CD4-positive, alpha-beta T cell treated with Interferon alpha-2 for 1 hour (primary cell): ENCODE data around the gene ARCN1.
"Not testable (repeated sequence)": the region's sequence is repeated elsewhere in the genome, so short reads cannot be mapped to it uniquely, and the experiment has no call there.

ENCODE experiments used
- DNase-seq, 2 donors: peaks; one replicate each; pipeline ENCODE4 v3.0.0-alpha.2; 2020 to 2022

The ARCN1 gene

DNA sequence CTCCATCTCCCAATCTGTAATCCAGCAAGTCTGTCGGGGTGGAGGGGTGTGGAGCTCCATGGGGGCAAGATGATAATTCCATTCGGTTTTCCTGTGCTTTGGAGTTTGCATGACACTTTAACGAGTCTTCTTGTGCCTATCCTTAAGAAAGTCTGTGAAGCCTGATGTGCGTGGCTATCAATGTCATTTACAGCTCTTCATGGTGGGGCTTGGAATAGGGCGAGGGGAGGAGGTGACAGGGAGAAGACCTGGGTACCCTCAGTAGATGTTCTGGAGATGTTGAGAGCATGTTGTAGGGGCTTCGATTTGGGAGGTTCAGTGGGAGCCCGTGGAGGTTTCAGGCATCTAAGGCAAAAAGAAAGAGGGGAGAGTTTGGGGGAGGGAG, 34.6 kb downstream of the ARCN1 start:
- DNase-seq: no peak

DNA sequence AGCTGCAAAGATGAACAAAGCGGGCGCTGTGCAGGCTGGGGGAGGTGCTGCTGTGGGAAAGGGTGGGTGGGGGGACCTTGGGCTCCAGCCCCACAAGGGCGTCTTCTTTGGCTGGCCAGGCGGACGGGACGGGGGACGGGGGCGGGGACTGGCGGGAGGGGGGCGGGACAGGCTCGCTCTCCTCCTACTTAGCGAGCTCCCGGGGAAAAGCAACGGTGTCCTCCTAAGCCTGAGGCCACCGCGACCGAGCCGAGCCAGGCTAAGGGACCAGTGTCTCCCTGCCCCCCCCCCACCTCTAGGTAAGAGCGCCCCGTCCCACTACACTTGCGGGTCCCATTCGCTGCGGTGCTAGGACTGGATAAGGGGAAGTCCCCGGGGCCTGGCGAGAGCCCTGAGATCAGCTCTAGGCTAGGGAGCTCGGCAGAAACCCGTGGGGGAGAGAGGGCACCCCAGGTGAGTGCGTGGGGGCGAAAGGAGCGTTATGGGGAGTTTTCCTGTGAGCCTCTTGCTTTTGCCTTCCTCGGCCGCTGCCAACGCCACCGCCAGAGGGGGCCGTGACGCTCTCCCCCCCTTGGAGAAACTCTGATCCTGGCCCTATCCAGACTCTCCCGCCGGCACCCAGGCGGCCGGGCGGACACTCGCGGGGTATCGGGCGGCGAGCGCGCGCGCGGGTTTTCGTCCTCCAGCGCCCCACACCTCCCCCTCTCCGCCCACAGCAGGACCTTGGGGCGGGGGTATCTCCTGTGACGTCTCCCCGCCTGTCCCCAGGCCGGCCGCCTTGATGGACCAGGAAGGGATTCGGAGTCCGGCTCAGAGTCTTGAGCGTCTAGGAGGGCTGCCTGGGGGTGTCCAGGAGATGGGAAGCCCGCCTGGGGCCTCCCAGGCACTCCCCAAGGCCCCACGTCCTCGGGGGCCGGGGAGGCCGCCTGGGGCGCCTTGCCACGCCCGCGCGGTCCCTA, 35.5 kb downstream of the ARCN1 start, which contains the start of gene PHLDB1:
Gene PHLDB1 (plus strand): TSS at position 215 of the 959 bp plus-strand sequence. CDS start 6,222 bp downstream, outside the sequence.
- peak; percentile 25 to 55 for DNase-seq

DNA sequence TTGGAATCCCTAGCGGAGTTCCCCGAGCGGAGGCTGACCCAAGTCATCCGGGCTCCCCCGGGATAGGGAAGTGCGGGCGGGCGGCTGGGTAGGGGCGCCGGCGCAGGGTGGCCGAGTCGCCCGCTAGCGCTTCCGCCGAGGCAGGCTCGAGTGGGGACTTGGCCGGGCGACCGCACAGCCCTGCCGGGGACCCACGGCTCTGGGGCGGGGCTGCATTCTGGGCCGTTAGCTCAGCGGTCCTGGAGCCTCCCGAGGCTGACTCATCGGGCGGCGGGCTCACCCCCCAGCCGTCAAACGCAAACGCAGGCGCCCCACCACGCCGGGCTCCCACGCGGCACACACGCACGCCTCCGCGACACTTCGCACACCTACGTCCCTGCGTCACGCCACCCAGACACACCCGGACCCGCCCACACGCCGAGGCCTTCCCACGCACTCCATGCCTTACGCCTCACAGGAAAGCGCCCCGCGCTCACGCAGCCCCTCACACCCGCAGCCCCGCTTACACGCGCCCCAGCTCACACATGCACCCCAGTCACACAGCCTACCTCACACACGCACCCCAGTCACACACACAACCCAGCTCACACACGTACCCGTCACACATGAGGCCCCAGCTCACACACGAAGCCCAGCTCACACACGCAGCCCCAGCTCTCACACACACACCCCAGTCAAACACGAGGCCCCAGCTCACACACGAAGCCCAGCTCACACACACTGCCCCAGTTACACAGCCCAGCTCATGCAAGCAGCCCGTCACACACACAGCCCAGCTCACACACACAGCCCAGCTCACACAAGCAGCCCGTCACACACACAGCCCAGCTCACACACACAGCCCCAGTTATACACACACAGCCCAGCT, 36.4 kb downstream of the ARCN1 start:
- DNase-seq: peak; percentile 84 to 86

DNA sequence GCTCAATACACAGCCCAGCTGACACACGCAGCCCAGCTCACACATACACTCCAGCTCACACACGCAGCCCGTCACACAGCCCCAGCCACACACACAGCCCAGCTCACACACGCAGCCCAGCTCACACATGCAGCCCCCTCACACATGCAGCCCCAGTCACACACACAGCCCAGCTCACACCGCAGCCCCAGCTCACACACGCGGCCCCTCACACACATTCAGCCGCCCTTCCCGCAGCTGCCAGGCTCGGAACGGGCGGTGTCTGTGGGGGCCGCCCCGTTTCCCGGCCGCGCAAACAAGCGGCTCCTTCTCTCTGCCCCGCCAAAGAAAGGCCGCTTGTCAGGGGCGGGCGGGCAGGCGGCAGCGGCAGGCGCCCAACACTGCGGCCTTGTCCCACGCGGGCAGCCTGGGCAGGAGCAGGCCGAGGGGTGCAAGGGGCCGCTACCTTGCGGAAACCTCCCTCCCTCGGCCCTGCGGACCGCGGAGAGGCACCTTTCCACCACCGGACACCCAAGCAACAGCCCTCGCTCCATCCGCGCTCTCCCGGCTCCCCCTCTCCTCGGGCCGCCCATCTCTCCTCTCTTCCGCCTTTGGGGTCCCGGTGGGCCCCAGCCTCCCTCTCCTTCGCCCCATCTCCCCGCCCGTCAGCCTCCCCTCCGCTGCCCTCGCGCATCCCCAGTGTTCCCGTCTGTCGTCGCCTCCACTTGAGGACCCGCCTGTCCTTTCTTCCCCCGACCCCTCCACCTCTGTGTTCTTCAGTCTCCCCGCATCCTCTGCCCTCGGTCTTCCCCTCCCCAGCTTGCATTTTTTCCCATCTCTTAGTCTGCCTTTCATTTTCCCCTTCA, 37.4 kb downstream of the ARCN1 start:
- DNase-seq: peak in 1 of 2 donors; percentile 43

DNA sequence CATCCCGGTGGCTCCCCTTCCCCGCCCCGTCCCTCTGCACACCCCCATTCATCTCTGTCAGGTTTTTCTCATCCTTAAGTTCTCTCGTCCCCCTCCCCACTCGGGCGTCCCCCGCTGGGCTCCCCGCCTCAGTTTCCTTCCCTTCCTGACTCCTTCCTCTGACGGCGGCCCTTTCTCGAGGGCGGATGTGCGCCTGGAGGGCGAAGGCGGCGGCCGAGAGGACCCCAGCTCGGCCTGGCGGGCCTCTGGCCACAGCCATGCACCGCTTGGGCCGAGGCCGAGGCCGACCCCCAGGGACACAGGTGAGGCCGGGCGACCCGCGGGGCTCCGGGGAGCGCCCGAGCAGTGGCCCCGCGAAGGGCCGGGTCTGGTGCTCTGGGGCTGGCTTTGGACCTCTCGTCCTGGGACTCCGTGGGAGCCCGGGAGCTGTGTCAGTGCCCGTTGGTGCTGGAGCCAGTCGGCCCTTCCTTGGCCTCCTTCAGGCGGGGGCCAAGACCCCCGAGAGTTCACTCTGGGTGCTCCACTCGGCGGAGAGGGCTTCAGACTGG, 38.1 kb downstream of the ARCN1 start:
- no peak for DNase-seq

DNA sequence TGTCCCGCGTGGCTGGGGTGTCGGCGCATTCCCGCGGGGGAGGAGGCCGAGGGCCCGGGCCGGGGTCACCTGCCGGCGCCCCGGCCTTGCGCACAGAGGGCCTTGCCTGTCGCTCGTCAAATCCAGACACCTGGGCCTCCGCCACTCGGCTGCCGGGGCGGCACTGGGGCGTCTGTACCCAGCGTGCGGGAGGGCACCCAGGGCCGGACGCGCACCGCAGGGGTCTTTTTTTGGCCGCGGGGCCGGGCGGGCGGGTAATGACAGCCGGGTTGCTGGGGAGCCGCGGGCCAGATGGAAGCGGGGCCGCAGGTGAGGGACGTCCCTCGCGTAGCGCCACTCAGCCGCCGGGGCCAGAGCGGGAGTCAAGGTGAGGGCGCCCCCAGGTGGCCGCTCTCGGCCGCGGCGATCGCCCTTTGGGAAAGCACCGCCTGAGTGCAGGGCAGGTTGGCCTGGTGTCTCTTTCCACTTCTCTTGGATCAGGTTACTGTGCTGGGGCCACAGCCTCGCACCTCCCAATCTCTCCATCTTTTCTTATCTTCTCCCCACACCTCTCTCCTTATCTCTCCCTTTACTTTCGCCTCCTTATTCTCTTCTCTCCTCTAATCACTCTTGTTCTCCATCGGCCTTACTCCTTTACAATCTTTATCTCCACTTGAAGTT, 38.7 kb downstream of the ARCN1 start:
- peak; percentile 79 to 89 for DNase-seq

DNA sequence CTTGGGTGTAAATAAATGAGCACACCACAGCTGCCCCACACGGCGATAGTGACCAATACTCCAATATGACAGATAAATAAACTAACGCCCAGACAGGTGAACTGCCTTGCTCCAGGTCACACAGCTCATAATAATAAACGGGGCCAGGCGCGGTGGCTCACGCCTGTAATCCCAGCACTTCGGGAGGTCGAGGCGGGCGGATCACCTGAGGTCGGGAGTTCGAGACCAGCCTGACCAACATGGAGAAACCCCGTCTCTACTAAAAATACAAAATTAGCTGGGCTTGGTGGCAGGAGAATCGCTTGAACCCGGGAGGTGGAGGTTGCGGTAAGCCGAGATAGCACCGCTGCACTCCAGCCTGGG, 39.2 kb downstream of the ARCN1 start:
- not testable (repeated sequence) for DNase-seq

DNA sequence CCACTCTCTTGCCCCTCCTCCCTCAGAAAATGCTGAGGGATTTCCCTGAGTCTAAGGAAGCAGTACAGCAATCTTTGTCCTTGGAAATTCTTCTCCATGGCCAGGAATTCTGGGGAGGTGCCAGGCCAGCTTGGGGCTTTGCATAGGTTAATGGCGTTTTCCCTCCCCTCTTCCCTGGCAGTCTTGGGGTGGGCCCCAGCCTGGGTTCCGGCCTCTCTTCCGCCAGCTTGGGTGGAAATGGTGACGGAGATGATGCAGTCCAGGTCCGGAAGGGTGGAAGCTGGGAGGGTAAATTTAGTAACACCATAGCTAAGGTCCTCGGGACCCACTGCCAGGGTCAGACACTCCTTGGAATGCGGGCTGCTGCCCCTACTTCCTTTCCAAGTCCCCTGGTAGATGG, 40.2 kb downstream of the ARCN1 start:
- no peak for DNase-seq

DNA sequence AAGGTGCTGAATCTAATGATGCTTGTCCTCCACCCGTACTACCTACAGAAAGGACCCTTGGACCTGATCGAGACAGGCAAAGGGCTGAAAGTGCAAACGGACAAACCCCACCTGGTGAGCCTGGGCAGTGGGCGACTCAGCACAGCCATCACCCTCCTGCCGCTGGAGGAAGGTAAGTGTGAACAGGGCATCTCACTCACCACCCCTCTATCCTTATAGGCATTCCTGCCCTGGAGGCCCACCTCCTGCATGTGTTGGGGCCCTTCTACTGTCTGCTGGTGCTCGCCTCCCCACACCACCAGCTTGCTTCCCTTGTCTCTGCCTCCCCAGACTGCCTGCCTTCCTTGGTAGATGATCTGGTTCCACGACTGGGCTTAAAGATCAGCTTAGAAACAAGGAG, 42.3 kb downstream of the ARCN1 start:
- no peak for DNase-seq

DNA sequence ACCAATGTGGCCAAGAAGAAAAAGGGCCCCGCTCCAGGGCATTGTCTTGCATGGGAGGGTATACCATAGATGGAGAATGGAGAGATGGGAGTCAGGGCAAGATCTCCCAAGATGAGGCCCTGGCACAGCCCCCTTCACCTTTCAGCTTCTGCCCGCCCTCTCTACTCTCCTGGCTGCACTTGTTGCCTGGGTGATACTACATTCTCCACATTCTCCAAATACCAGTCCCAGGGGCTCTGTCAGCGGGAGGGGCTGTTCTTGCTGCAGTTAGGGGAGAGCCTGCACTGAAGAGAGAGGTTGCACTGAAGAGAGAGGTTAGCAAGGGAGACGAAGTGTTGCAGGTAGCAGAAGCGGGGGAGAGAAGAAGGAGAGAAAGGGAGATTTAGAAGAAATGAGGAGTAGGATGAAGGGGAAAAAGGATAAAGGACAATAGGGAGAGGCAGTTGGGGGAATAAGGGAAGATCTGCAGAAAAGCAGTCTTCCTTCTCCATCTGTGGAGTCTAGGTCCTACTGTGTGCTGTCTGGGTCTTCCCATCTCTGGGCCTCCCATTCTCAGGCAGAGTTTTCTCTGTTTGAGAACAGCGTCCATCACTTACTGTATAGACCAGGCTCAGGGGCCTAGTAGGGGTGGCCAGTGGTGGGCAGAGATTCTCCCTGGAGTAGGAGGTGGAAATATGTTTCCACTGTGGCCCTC, 43.2 kb downstream of the ARCN1 start:
- no peak for DNase-seq

DNA sequence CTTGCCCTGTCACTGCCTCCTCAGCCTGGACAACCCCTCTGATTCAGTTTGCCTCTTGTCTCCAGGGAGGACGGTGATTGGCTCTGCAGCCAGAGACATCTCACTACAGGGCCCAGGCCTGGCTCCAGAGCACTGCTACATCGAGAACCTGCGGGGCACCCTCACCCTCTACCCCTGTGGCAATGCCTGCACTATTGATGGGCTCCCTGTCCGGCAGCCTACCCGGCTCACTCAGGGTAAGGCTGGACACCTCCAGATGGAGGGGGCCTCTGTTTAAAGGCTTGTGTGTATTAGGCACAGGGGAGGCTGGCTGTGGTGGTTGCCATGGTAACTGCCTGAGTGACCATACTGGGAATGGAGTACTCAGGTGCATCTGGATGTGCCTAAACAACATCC, 43.8 kb downstream of the ARCN1 start:
- no peak for DNase-seq

DNA sequence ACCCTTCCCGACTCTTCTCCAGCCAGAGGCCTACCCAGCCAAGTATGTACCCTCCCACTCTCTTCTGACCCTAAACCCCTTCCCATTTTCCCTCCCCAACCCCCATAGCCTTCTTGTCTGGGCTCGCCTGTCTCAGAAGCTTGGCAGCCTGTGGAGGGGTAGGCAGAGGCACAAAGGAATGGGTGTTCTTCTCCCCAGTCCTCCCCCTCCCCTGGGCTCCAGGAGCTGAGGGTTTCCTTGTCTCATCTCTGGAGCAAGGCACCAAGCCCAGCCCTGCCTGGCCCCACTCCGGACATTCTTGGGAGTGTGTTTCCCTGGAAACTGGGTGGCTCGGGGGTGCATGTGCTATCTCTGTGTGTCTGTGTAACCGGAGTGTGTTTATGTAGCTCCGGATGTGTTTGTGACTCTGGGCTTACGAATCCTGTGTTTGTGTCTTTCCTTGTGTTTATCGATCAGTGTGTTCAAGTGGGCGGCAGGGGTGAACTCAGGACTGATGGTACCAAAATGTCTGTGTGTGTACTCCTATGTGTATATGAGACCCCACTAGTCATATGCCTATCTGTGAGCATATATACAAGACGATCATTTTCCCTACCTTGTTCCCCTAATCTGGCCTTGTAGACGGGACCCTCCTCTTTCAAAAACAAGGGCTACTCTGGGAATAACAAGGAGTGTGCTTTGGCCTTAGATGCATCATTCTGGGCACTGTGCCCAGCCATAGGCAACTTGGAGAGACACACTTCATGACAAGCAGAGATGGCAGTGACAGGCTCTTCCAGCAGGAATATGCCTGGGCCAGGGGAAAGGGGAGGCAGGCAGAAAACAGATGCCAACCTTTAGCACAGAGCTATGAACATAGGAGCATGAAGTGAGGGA, 46.1 kb downstream of the ARCN1 start:
- no peak for DNase-seq

DNA sequence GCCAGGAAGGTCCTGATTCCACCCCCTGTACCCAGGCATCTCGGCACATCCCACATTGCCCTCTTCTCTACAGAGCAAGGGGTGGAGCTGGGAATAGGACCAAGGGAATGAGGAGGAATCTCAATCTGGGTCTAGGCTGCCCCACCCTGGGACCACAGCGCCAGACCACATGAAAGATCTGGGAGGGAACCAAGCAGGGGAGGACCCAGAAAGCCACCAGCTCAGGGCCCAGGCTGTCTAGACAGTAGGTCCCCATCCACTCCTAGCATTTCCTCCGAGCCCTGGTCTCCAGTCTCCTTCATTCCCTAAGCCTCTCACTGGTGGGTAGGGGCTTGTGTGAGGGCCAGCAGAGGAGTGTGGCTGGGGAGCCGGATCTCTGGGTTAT, 46.8 kb downstream of the ARCN1 start:
- no peak for DNase-seq

DNA sequence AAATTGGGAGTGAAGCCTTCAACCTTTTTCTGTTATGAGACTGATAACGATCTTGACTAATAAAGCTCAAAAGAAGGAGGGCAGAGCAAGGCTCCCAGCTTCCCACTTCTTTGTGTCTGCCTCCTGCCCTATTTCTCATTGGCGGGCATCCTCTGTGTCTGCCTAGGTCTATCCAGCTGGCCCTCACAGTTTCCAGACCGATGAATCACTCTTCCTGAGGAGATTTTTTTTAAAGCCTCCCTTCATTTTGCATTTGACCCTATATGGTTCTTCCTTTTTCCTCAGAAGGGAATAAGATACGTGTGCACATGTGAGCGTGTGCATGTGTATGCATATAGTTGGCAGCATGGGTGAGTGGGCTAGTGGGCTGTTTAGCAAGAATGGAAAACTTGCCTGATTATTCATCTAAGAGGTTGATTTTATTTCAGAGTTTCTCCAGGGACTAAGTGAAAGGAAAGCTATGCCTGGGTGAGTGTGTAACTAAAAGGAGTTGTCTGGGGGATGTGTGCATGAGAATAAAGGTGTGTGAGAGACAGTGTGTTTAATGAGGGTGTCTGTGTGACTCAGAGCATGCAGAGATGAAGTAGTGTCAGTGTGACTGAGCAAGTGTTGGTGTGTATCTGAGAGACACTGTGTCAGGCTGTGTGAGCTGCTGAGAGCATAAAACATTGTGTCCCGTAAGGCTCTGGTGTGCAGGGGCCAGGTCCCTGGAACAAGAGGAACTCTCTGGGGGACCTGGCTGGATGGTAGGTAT, 47.4 kb downstream of the ARCN1 start:
- DNase-seq: no peak

DNA sequence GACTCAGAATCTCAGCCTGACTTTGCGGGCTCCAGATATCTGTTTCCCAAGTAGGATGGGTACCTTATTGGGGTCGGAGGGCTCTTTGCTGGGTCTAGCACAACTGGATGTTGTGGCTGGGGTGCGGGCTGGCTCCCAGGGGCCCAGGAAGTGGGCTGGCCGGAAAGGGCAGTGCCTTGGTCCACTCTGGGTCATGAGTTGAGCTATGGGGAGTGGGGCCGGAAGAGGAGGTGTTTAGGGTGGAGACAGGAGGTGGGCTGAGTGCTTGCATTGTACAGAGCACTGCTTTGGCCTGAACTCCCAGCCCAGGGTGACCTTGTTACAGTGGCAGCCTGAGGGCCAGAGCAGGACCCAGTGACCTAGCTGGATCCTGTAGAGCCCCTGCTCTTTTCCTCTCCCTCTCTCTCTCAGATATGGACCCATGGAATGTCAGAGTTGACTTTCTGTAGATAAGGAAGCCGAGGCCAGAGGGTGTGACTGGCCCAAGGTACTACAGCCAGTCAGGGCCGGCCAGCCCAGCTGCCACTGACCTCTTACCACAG, 48.4 kb downstream of the ARCN1 start:
- no peak for DNase-seq

DNA sequence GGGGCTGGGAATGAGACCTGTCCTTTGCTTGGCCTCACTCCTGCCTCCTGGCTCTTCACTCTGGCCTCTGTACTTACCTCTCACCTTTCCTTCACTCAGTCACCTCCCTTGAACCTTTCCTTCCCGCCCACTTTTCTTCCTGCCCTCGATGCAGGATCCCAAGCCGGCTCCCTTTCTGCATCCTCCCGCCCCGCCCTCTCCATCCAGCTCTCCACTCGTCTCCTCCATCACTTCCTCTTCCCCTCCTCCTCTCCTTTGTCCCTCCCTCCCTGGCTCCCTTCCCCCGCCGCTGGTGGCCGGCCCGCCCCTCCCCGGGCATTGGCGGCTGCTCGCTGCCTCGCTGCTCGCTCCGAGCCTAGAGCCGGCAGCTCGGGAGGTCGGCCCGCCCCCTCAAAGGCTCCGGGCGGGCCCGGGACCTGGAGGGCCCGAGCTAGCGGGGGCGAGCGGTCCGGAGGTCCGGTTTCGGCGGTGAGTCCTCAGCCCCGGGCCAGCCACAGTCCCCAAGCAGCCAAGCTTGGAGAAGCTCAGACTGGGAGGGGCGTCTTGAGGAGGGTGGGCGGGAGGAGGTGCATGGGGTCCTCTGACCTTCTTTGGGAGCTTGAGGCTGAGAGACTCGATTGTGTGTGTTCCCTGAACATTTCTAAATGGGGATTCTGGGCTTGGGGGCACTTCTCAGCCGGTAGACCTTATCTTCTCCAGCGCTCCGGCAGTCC, 49.0 kb downstream of the ARCN1 start:
- DNase-seq: peak in 1 of 2 donors; percentile 24

DNA sequence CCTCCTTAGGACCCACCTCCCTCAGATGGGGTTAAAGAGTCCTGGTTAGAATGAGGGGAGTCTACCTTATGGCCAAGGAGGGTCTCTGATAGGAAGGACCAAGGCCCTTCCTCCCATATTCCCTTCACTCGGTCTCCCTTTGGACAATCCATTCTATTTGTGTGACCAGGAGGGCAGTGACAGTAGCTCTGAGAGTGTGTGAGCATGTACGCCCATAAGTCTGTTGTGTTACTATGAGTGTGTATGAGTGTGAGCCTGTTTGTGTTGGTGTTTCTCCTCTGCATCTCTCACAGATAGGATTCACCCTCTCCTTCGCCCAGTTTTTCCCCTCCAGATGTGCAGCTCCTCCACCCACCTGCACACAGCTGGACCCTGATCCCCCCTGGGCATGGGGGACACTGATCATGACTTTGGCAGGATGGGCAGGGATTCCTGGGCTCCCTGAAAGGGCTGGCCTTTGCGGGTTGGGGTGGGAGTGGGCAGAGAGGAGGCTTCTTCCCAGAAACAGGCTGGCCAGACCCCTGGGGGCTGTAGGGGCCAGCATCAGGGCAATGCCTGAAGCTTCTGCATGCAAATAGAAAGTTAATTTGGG, 49.7 kb downstream of the ARCN1 start:
- DNase-seq: no peak
